IMR-90 (cell line): Measurements from ENCODE around the gene PDXDC1. TPM values are rescaled to one million over a fixed set of nuclear protein-coding genes. Genes with fewer than 3 reads are reported as not detected.
"Not testable (repeated sequence)": the region's sequence is repeated elsewhere in the genome, so short reads cannot be mapped to it uniquely, and the experiment has no call there.

Experiments used
- ATAC-seq: fragments of 200-7000 bp; cut with Tn5 transposase; 2 replicates; pipeline ENCODE4 v1.9.1; 2020; ENCODE audit warnings: low read depth, mild to moderate bottlenecking, moderate library complexity
- BruUV-seq: library from RNA; stranded (reverse); fragments of 400-500 nt; replicated peaks from 2 replicates; lab custom pipeline; 2021; lab: Mats Ljungman, UMichigan
- CTCF ChIA-PET: fragments of 300-600 bp; formaldehyde crosslinking; extraction: SDS; loops from one replicate; lab custom pipeline; 2021; ENCODE audit warnings: antibody characterized with exemption; lab: Yijun Ruan, JAX
- POLR2A ChIA-PET: fragments of 300-600 bp; sonication (Branson Sonifier 250); formaldehyde crosslinking; loops from one replicate; lab custom pipeline; 2022; ENCODE audit warnings: antibody characterized with exemption; ENCODE audit not compliant: unreplicated experiment; lab: Charles Lee
- DNase-seq: peaks from one replicate; pipeline ENCODE4 v3.0.0; 2013
- H2AFZ ChIP-seq: replicated peaks from 2 replicates; pipeline ENCODE3; 2013; ENCODE audit warnings: low read length, mild to moderate bottlenecking; ENCODE audit not compliant: poor library complexity
- H2AK5ac ChIP-seq: 2 replicates; pipeline ENCODE4 v1.6.1; 2013; ENCODE audit warnings: low read depth, low read length, inconsistent platforms
- H2AK9ac ChIP-seq: replicated peaks from 2 replicates; pipeline ENCODE3; 2013; ENCODE audit warnings: mild to moderate bottlenecking, low read depth, low read length, moderate library complexity; ENCODE audit not compliant: poor library complexity
- H2BK120ac ChIP-seq: 2 replicates; pipeline ENCODE4 v1.6.1; 2013; ENCODE audit warnings: low read depth, low read length, inconsistent platforms
- H2BK15ac ChIP-seq: 3 replicates; pipeline ENCODE4 v1.6.1; 2013; ENCODE audit warnings: low read depth, low read length, inconsistent platforms
- H2BK20ac ChIP-seq: 2 replicates; pipeline ENCODE4 v1.6.1; 2013; ENCODE audit warnings: low read depth, mild to moderate bottlenecking, inconsistent platforms, low read length, moderate library complexity
- H2BK5ac ChIP-seq: 2 replicates; pipeline ENCODE4 v1.6.1; 2013; ENCODE audit warnings: mild to moderate bottlenecking, low read depth, low read length, inconsistent platforms; ENCODE audit not compliant: poor library complexity, severe bottlenecking
- H3K14ac ChIP-seq: replicated peaks from 2 replicates; pipeline ENCODE4 v1.6.1; 2013; ENCODE audit warnings: low read depth, low read length, inconsistent platforms
- H3K18ac ChIP-seq: 2 replicates; pipeline ENCODE4 v1.6.1; 2013; ENCODE audit warnings: low read depth, low read length, control low read depth
- H3K23ac ChIP-seq: 2 replicates; pipeline ENCODE4 v1.6.1; 2013; ENCODE audit warnings: low read depth, low read length, inconsistent platforms
- H3K27ac ChIP-seq: 2 replicates; pipeline ENCODE4 v1.5.1; 2013; ENCODE audit warnings: mild to moderate bottlenecking, control low read depth, low read length; ENCODE audit not compliant: insufficient read depth
- H3K27me3 ChIP-seq: 2 replicates; pipeline ENCODE4 v1.6.1; 2013; ENCODE audit warnings: low read length; ENCODE audit not compliant: control insufficient read depth, insufficient read depth
- H3K36me3 ChIP-seq: 2 replicates; pipeline ENCODE4 v1.6.1; 2013; ENCODE audit warnings: low read length, mixed read lengths; ENCODE audit not compliant: control insufficient read depth, insufficient read depth
- H3K4ac ChIP-seq: 2 replicates; pipeline ENCODE4 v1.6.1; 2013; ENCODE audit warnings: low read depth, low read length, inconsistent platforms
- H3K4me1 ChIP-seq: 2 replicates; pipeline ENCODE4 v1.6.1; 2013; ENCODE audit warnings: low read length, mixed read lengths; ENCODE audit not compliant: control insufficient read depth, insufficient read depth
- H3K4me2 ChIP-seq: 2 replicates; pipeline ENCODE4 v1.6.1; 2013; ENCODE audit warnings: low read depth, mild to moderate bottlenecking, control low read depth, low read length, moderate library complexity
- H3K4me3 ChIP-seq: 2 replicates; pipeline ENCODE4 v1.5.1; 2013; ENCODE audit warnings: low read depth, mild to moderate bottlenecking, control low read depth, low read length, moderate library complexity; ENCODE audit not compliant: insufficient read depth
- H3K56ac ChIP-seq: 2 replicates; pipeline ENCODE4 v1.6.1; 2013; ENCODE audit warnings: low read length, inconsistent platforms; ENCODE audit not compliant: insufficient read depth; ENCODE audit errors: extremely low read depth
- H3K79me1 ChIP-seq, 2 experiments: 2 replicates each; pipeline ENCODE4 v1.6.1; 2013; ENCODE audit warnings: low read length in 2 of 2, inconsistent platforms in 1 of 2, low read depth in 1 of 2
- H3K9ac ChIP-seq: 2 replicates; pipeline ENCODE4 v1.6.1; 2013; ENCODE audit warnings: low read depth, low read length, control low read depth
- H3K9me1 ChIP-seq: 2 replicates; pipeline ENCODE4 v1.6.1; 2013; ENCODE audit warnings: low read length, inconsistent platforms; ENCODE audit not compliant: insufficient read depth
- H3K9me3 ChIP-seq: 2 replicates; pipeline ENCODE4 v1.6.1; 2013; ENCODE audit warnings: low read length; ENCODE audit not compliant: control insufficient read depth, insufficient read depth
- H4K20me1 ChIP-seq: 2 replicates; pipeline ENCODE4 v1.6.1; 2013; ENCODE audit warnings: low read length, inconsistent platforms; ENCODE audit not compliant: insufficient read depth
- H4K5ac ChIP-seq: 2 replicates; pipeline ENCODE4 v1.6.1; 2013; ENCODE audit warnings: mild to moderate bottlenecking, low read depth, low read length, control low read depth
- H4K8ac ChIP-seq, 2 experiments: 2 replicates each; pipeline ENCODE4 v1.6.1; 2013; ENCODE audit warnings: low read depth in 2 of 2, low read length in 2 of 2, control low read depth in 1 of 2, inconsistent platforms in 1 of 2
- H4K91ac ChIP-seq: 2 replicates; pipeline ENCODE4 v1.6.1; 2013; ENCODE audit warnings: low read depth, low read length, inconsistent platforms; ENCODE audit not compliant: insufficient read depth
- WGBS, 2 experiments: methylation state at CpG; one replicate each; pipeline versions ENCODE4 v1.1.5 to v1.1.7; 2013; ENCODE audit warnings: missing lambda C conversion rate in 2 of 2; ENCODE audit not compliant: insufficient read length in 1 of 2; ENCODE audit errors: extremely low coverage in 2 of 2; 5-methylcytosine and 5-hydroxymethylcytosine counted together
- dilution Hi-C: fragments of 300-500 bp; cut with HindIII; formaldehyde crosslinking; loops from one replicate; pipeline ENCODE4 v1.14.3; 2018; ENCODE audit warnings: low sequenced_read_pairs; ENCODE audit not compliant: unreplicated experiment
- in situ Hi-C: fragments of 300-500 bp; cut with MboI; formaldehyde crosslinking; loops from 3 replicates; pipeline ENCODE4 v1.14.3; 2019; ENCODE audit warnings: low sequenced_read_pairs, inconsistent platforms, mixed read lengths
- intact Hi-C: fragments of 100-400 bp; cut with micrococcal nuclease; formaldehyde crosslinking; loops from 2 replicates; pipeline ENCODE4 v1.10.0; 2022
- polyA plus RNA-seq, 3 experiments: library from polyadenylated mRNA; depleted of rRNA; stranded (reverse); fragments of >200 nt; gene quantifications; 2 replicates each; pipeline ENCODE4 v1.2.3, GENCODE V29; 2012; ENCODE audit warnings: low replicate concordance in 1 of 3
- total RNA-seq: library from RNA; depleted of rRNA; stranded (reverse); fragments of >200 nt; gene quantifications from 2 replicates; pipeline ENCODE4 v1.2.3, GENCODE V29; 2012

Gene PDXDC1
- total and polyA plus RNA-seq, 2 of the 4 experiments (the other 2 are of a cell fraction): 68.7 to 117 TPM

DNA sequence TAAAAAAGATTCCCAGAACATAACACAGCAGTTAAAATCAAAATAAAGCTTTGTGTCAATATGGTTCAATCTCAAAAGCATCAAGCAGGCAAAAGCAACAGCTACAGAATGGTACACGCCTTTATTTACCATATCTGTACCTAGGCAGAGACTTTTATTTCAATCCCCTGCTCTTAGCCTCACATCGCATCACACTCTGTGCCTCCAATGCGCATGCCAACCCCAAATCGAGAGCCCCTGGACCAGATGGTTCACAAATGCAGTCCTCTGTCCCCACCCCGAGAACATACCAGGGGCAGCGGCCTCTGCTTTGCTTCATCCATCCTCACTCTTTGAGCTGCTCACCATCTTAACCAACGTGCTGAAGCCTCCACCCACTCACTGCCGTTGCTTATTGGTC is 91.9 kb downstream of the PDXDC1 start:
- H3K56ac ChIP-seq, H4K20me1 ChIP-seq, H2AK5ac ChIP-seq, H2BK15ac ChIP-seq, H2AFZ ChIP-seq, H2BK20ac ChIP-seq, H3K4me1 ChIP-seq, H2AK9ac ChIP-seq, H4K5ac ChIP-seq, POLR2A ChIA-PET, H3K79me1 ChIP-seq, H2BK120ac ChIP-seq, H3K27ac ChIP-seq, H4K8ac ChIP-seq, H3K14ac ChIP-seq, H3K9me1 ChIP-seq, dilution Hi-C loops, intact Hi-C loops, H3K9ac ChIP-seq, DNase-seq, H3K23ac ChIP-seq, ATAC-seq, H2BK5ac ChIP-seq, H3K4me3 ChIP-seq, CTCF ChIA-PET, H3K27me3 ChIP-seq, BruUV-seq, H3K4ac ChIP-seq, in situ Hi-C loops, H3K4me2 ChIP-seq, H3K9me3 ChIP-seq, H4K91ac ChIP-seq, H3K18ac ChIP-seq: not testable (repeated sequence)
- 86% methylated on average over 4 of the region's 8 CpGs; no CpG with 5 or more reads in 1 of the 2 experiments for WGBS, 2 experiments
- peaks cover 28% of the 10 kb centered on the region for H3K36me3 ChIP-seq

DNA sequence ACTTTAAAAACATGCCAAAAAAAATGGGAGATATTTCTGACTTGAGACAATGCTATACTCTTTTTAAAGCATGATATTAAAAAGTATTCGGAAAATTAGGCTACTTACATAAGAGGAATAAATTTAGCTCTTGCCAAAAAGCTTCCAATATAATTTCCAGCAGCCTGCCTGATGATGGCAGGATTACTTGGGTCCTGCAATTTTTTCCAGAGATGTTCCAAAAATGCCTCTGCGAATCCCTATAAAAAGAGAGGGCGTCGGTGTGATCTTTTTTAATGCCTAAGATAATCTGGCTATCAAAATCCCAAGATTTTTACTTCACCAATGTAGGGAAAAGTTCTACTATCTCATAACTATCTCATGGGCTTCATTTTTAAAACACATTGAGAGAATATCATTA is 96.2 kb downstream of the PDXDC1 start:
- ATAC-seq, H2AK5ac ChIP-seq, BruUV-seq, H3K14ac ChIP-seq, H2BK120ac ChIP-seq, H3K56ac ChIP-seq, H2AFZ ChIP-seq, H3K27me3 ChIP-seq, H4K5ac ChIP-seq, intact Hi-C loops, H3K9me1 ChIP-seq, H4K20me1 ChIP-seq, H3K4me3 ChIP-seq, H3K18ac ChIP-seq, H2BK5ac ChIP-seq, DNase-seq, H3K79me1 ChIP-seq, H3K9ac ChIP-seq, H2BK15ac ChIP-seq, H3K9me3 ChIP-seq, H3K27ac ChIP-seq, dilution Hi-C loops, H2AK9ac ChIP-seq, POLR2A ChIA-PET, H2BK20ac ChIP-seq, H4K91ac ChIP-seq, H4K8ac ChIP-seq, CTCF ChIA-PET, H3K4me1 ChIP-seq, H3K4me2 ChIP-seq, H3K4ac ChIP-seq, H3K23ac ChIP-seq, in situ Hi-C loops: not testable (repeated sequence)
- H3K36me3 ChIP-seq: peaks cover 37% of the 10 kb centered on the region
- WGBS, 2 experiments: no CpG with 5 or more reads among the region's 4 CpGs
